GM19099 (cell line): ENCODE results near the gene ZNF24.

Experiments
- POLR2A ChIP-seq: IDR thresholded peaks from 3 replicates; pipeline ENCODE4 v1.6.1; 2011; ENCODE audit warnings: low read depth; ENCODE audit not compliant: insufficient read length; ENCODE audit errors: extremely low read depth

The ZNF24 gene

GRCh38 chr18:35343936-35344735, at the start of gene ZNF24:
Gene ZNF24 (minus strand): TSS chr18:35344420. CDS start chr18:35340650, 3,770 bp downstream.
- TF ChIP-seq POLR2A, result peak; percentile 85

- no peak for TF ChIP-seq POLR2A
These were observed 49.5 kb upstream of the ZNF24 start for GRCh38 chr18:35393716-35394115.

GRCh38 chr18:35392375-35392774, 48.2 kb upstream of the ZNF24 start:
- TF ChIP-seq POLR2A, result no peak

- no peak for TF ChIP-seq POLR2A
These were observed 46.9 kb upstream of the ZNF24 start for GRCh38 chr18:35390951-35391700.

GRCh38 chr18:35389095-35389618, 44.9 kb upstream of the ZNF24 start:
- TF ChIP-seq POLR2A, result no peak

GRCh38 chr18:35387152-35387571, 42.9 kb upstream of the ZNF24 start:
- no peak for TF ChIP-seq POLR2A

- TF ChIP-seq POLR2A, result no peak
These were observed 42.4 kb upstream of the ZNF24 start for GRCh38 chr18:35386600-35387100.

- TF ChIP-seq POLR2A, result no peak
These were observed 38.9 kb upstream of the ZNF24 start for GRCh38 chr18:35383136-35383535.

- TF ChIP-seq POLR2A, result no peak
These were observed 35.2 kb upstream of the ZNF24 start for GRCh38 chr18:35379421-35379820.

GRCh38 chr18:35378574-35378896, 34.3 kb upstream of the ZNF24 start:
- no peak for TF ChIP-seq POLR2A

GRCh38 chr18:35377875-35378573, 33.8 kb upstream of the ZNF24 start:
- TF ChIP-seq POLR2A, result no peak

GRCh38 chr18:35376742-35377695, 32.8 kb upstream of the ZNF24 start, which contains the start of gene ZNF396:
Gene ZNF396 (minus strand): TSS chr18:35377337. CDS start chr18:35374292, 3,045 bp downstream.
- TF ChIP-seq POLR2A, result no peak

GRCh38 chr18:35376393-35376741, 32.1 kb upstream of the ZNF24 start:
- peak; percentile 3 for TF ChIP-seq POLR2A

GRCh38 chr18:35374708-35375107, 30.5 kb upstream of the ZNF24 start:
- TF ChIP-seq POLR2A, result no peak
